Putamen (tissue), 1 donor: ENCODE results near the gene LCN9.
"Not testable (repeated sequence)": the region's sequence is repeated elsewhere in the genome, so short reads cannot be mapped to it uniquely, and the experiment has no call there.

Source experiments
- DNase-seq: peaks from one replicate; pipeline ENCODE4 v3.0.0-alpha.2; 2016; ENCODE audit warnings: low spot score

Gene LCN9

GRCh38 chr9:135647884-135648283, 15.2 kb upstream of the LCN9 start:
- no peak for DNase-seq

GRCh38 chr9:135648494-135649410, 14.4 kb upstream of the LCN9 start:
- peak; percentile 68 for DNase-seq

- no peak for DNase-seq
These were observed 13.6 kb upstream of the LCN9 start for GRCh38 chr9:135649508-135649907.

GRCh38 chr9:135650408-135650807, 12.7 kb upstream of the LCN9 start:
- no peak for DNase-seq

- no peak for DNase-seq
These were observed 7.8 kb upstream of the LCN9 start for GRCh38 chr9:135655317-135655716.

- DNase-seq = no peak
These were observed 5.7 kb upstream of the LCN9 start for GRCh38 chr9:135657416-135657815.

- DNase-seq = no peak
These were observed 3.9 kb upstream of the LCN9 start for GRCh38 chr9:135659252-135659651.

GRCh38 chr9:135660407-135660806, 2.7 kb upstream of the LCN9 start:
- no peak for DNase-seq

- DNase-seq = no peak
These were observed 1.1 kb upstream of the LCN9 start for GRCh38 chr9:135661816-135662560.

GRCh38 chr9:135663451-135663770, 302 bp downstream of the LCN9 start:
- DNase-seq = no peak

GRCh38 chr9:135663857-135664256, 748 bp downstream of the LCN9 start:
- DNase-seq = no peak

GRCh38 chr9:135664266-135664665, 1.2 kb downstream of the LCN9 start:
- DNase-seq = no peak

GRCh38 chr9:135664801-135665794, 2.0 kb downstream of the LCN9 start:
- DNase-seq = no peak

GRCh38 chr9:135665795-135666189, 2.7 kb downstream of the LCN9 start:
- no peak for DNase-seq

- DNase-seq = no peak
These were observed 3.7 kb downstream of the LCN9 start for GRCh38 chr9:135666534-135667462.

GRCh38 chr9:135667463-135668001, 4.4 kb downstream of the LCN9 start:
- no peak for DNase-seq

- DNase-seq = not testable (repeated sequence)
These were observed 5.9 kb downstream of the LCN9 start for GRCh38 chr9:135669018-135669417.

- DNase-seq = no peak
These were observed 6.6 kb downstream of the LCN9 start for GRCh38 chr9:135669616-135670285.

- no peak for DNase-seq
These were observed 7.8 kb downstream of the LCN9 start for GRCh38 chr9:135670721-135671590.
